CD4-positive, alpha-beta T cell treated with Interleukin-4 for 4 hours (primary cell): Measurements from ENCODE around the gene CA7.
"Not testable (repeated sequence)": the region's sequence is repeated elsewhere in the genome, so short reads cannot be mapped to it uniquely, and the experiment has no call there.

Source experiments
- DNase-seq: peaks from one replicate; pipeline ENCODE4 v3.0.0-alpha.2; 2020

Gene CA7

DNA sequence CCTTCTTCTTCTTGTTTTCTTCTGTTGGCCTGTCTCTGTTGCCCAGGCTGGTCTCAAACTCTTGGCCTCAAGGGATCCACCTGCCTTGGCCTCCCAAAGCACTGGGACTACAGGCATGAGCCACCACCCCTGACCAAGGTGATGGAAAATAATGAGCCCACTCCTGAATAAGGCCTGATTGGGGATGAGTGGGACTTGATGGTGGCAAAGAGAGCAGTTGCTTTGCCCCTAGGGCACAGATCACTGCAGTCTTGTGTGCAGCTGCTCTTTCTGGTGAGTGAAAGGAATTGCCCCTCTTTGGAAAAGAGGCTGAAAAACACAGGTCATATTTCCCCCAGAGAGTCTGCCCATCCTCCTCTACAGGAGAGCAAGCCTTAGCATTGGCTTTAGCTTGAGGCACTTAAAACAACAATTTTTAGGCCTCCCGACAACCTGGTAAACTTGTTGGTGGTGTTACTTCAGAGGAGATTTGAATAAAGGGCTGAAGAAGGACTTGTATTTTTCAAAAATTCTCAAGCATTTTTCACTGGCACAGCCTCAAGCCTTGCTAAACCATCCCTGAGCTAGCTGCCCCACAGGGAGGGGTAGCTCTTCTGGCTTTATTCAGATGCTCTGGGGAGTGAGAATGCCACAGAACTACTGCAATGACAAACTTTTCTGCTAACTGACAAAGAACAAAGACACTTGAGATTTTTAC lies 30.0 kb downstream of the CA7 start:
- DNase-seq: no peak

DNA sequence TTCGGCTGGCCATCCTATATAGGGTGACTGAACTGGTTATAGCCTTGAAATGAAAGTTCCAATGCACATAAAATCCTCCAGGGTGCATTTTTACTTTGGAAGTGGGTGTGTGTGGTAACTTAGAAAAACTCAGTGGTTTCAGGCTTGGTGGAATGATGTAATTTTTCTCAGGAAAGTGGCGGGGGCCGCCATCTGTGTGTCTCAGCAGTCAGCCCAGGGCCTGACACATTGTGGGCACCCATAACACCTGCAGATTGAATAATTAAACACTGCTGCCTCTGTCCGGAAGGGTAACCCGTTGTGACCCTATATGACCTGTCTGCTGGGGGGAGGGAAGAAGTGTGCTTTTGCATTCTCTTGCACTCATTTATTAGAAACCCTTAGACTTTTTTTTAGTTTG lies 33.9 kb downstream of the CA7 start:
- peak; percentile 46 for DNase-seq

DNA sequence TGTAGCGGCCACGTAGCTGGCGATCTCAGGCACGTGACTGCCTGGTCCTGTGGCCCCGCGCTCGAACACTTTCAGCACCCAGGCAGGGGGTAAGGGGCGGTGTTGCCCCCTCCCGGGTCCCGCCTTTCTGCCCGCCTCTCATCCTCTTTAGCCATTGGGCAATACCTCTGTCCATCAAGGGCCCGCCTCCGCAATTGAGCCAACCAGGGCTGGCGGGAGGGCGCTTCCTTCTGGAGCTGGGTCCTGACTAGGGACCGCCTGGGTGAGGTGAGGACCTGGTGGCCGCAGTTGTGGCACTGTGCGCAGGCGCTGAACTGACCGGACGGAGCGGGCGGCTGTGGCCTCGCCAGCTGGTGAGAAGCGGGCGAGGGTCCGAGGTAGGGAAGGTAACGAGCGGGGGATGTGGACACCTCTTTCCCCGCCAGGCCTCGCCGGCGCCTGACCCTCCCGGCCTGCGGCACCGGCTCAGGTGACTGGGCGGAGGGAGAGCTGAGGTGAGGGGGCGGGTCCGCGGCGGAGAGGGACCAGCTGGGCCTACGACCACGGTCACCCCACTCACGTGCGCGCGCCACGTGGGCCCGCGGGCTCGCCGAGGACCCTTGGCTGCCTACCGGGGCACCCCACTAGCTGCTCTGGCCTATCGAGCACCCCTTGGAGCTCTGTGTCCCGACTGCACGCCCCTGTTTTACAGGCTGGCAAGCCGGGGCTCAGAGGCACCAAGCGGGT lies 36.2 kb downstream of the CA7 start, which contains the start of gene PDP2:
PDP2 (plus strand) TSS at position 228 of the 726 bp plus-strand sequence. CDS start 3,770 bp downstream, outside the sequence.
- DNase-seq: peak; percentile 92

DNA sequence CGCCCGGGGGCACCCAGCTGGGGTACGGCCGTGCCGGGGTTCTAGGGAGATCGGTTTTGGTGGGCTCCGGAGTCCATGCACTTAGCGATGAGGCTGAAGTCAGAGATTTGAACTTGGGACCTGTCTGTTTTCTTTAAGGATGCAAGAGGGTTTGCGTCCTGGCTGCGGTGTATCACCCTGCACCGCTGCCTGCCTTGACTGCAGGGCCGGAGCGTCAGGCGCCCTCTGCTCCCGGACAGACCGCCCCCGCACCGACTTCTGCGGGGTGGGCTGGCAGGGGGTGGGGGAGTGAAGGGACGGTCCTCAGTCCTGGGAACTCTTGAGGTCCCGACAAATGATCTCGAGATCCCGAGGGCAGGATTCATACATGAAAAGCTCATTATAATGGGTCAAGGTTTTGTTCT lies 36.8 kb downstream of the CA7 start:
- DNase-seq: no peak

DNA sequence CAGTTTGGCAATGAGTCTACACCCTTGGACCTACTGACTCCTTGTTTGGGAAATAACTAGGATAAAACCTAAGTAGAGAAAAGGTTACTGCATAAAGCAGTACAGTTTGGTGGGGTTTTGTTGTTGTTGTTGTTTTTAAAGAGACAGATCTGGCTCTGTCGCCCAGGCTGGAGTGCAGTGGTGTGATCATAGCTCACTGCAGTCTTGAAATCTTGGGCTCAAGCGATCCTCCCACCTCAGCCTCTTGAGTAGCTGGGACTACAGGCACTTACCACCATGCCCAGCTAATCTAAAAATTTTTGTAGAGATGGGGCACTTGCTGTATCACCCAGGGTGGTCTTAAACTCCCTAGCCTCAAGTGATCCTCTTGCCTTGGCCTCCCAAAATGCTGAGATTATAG lies 37.3 kb downstream of the CA7 start:
- no peak for DNase-seq

DNA sequence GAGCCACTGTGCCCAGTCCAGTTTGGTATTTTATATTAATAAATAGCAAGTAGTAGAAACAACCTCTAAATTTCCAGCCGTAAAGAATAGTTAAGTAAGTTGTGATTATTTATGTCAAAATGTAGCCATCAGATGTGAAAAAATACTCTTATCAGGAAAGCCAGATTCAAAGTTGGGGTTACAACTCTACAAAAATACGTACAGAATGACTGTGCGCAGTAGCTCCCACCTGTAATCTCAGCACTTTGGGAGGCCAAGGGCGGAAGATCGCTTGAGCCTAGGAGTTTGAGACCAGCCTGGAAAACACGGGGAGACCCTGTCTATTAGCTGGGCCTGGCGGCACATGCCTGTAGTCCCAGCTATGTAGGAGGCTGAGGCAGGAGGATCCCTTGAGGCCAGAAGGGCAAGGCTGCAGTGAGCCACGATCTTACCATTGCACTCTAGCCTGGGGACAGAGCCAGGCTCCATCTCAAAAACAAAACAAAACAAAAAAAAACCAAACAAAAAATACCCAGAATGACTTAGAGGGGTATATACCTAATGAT lies 37.8 kb downstream of the CA7 start:
- DNase-seq: no peak

DNA sequence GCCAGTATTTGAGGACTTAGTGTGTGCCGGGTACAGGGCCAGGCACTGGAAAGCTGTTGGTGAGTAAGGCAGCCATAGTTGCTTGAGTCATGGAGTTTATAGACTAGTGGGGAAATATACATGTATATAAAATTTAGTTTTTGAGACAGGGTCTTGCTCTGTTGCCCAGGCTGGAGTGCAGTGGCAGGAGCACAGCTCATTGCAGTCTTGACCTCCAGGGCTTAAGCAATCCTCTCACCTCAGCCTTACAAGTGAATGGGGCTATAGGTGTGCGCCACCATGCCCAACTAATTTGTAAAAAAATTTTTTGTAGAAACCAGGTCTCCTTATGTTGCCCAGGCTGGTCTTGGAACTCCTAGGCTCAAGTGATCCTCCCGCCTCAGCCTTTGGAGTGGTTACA lies 38.5 kb downstream of the CA7 start:
- no peak for DNase-seq

DNA sequence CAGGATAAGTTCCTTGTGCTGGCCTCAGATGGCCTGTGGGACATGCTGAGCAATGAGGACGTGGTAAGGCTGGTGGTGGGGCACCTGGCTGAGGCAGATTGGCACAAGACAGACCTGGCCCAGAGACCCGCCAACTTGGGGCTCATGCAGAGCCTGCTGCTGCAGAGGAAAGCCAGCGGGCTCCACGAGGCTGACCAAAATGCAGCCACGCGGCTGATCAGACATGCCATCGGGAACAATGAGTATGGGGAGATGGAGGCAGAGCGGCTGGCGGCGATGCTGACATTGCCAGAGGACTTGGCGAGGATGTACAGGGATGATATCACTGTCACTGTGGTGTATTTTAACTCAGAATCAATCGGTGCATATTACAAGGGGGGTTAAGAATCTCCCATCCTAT lies 41.3 kb downstream of the CA7 start:
- no peak for DNase-seq

DNA sequence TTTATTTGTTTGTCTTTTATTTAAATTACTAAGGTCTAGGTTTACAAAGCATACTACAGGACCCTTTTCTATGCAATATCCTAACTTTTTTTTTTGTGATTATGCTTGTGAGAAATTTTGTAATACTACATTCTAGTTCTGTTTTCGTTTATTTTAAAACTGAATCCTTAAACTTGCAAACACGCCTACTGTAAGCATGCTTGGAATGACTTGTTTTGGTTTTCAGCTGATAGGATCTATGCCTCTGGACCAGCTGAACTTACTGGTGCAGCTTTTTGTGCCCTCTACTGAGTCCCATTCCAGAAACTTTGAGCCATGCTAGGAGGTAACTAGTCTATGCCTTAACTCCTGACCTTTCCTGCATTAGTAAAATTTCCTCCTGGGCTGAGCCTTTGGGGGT lies 42.1 kb downstream of the CA7 start:
- no peak for DNase-seq

DNA sequence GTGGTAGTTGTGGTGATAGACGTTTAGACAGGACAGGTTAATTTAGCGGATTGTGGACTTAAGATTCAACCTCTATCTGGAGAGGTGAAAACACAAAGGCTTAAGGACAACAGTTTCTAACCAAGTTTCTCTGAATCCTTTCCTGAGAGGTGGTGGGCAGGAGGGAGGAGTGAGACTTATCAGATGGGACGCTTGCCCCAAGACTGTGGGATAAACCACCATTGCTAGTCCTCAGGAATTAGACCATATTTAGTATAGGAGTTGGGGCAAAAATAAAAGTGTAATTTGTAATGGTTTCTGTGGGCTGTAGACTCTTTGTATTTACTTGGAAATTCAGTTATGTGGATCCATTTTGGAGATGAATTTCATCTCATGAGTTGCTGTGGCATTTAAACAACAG lies 42.7 kb downstream of the CA7 start:
- DNase-seq: no peak

DNA sequence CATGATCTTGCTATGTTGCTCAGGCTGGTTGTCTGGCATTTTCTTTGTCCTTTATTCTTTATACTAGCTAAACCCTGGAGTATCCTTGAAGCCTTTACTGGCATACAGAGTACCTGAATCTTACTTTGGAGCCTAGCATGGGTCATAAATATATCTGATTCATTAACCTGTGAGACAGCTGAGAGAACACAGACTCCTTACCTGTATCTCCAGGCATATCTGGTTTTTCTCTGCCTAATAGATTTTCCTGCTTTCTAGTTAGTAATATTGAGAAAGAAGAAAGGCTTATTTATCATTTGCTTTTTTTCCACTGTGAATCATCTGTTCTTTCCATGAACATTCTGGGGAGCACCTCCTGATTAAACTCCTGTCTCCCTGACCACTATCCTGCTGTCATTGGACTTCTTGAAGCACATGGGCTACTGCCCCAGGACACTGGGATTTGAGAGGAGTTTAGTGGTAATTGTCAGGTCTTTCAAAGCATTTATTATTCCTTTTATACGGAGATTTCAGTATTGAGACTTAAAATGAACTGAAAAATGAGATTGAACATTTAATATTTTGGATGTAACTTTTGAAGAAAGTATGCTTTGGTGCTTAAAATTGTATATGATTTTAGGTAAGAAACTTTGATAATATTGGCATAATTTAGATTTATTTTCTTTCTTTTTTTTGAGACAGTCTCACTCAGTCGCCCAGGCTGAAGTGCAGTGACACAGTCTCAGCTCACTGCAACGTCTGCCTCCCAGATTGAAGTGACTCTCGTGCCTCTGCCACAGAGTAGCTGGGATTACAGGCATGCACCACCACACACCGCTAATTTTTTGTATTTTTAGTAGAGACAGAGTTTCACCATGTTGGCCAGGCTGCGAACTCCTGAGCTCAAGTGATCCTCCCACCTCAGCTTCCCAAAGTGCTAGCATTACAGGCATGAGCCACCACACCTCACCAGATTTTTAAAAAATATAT lies 44.7 kb downstream of the CA7 start:
- no peak for DNase-seq

DNA sequence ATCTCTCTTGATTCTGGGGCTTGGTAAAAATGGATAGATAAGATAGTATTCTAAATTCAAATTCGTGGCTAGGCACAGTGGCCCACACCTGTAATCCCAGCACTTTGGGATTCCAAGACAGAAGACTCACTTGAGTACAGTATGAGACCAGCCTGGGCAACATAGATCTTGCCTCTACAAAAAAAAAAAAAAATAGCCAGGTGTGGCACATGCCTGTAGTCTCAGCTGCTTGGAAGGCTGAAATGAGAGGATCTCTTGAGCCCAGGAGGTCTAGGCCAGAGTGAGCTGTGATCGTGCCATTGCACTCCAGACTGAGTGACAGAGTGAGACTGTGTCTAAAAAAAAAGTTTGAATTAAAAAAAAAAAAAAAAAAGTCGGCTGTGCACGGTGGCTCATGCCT lies 45.4 kb downstream of the CA7 start:
- DNase-seq: no peak

DNA sequence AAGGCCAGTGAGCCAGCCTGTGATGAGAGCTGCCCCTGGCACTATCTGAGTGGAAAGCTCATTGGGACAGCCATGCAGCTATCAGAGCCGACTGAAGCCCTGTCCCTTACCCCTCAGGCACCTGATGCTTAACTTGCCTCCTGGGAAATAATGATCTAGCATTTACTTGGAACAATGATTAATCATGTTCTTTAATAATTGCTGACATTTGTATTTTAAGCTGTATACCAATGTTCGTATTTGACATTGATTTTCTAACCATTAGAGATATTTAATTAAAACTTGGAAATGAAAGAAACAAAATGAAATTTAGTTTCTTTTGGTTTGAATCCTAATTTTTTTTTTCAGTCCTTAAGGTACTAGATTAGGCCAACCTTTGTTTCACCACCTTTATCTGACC lies 46.6 kb downstream of the CA7 start:
- DNase-seq: no peak

DNA sequence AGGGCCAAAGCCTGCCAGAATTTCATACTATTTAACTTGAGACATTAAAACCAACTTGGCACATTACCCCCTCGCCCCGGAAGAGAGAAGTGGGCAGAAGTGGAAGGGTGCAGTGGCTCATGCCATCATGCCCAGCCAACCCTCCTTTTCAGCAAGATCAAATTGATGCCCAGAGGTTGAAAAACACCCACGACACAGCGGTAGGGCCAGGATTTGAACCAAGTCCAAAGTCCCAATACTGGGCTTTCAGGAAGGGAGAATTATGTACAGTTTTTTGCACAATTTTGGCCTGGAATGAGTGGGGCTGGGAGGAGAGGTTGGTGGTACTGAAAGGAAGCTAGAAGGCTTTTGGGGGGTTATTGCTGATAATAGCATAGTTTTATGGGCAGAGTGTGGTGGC lies 47.1 kb downstream of the CA7 start:
- no peak for DNase-seq

DNA sequence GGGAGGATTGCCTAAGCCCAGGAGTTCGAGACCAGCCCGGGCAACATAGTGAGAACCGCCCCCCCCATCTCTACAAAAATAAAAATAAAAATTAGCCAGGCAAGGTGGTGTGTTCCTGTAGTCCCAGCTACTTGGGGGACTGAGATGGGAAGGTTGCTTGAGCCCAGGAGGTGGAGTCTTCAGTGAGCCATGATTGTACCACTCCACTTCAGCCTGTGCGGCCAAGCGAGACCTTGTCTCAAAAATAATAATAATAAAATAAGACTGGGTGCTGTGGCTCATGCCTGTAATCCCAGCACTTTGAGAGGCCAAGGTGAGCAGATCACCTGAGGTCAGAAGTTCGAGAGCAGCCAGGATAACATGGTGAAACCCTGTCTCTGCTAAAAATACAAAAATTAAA lies 47.6 kb downstream of the CA7 start:
- no peak for DNase-seq

DNA sequence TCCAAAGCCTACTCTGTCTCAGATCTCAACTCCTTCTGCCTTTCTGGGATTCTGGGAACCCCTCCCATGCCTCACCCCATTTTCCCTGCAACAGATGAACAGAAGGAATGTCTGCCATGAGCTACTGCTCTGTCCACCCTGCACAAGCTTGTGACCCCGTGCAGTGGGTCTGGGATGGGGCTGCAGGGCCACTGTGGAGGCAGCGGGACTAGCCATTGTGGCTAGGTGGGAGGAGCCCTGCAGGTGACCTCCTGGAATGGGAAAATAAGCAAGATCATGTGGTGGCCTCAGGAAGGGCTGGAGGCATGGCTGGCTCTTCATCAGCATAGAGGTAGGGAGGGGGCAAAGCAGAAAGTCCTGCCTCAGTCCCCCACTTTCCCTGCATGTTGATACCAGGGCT lies 49.8 kb downstream of the CA7 start:
- DNase-seq: no peak

DNA sequence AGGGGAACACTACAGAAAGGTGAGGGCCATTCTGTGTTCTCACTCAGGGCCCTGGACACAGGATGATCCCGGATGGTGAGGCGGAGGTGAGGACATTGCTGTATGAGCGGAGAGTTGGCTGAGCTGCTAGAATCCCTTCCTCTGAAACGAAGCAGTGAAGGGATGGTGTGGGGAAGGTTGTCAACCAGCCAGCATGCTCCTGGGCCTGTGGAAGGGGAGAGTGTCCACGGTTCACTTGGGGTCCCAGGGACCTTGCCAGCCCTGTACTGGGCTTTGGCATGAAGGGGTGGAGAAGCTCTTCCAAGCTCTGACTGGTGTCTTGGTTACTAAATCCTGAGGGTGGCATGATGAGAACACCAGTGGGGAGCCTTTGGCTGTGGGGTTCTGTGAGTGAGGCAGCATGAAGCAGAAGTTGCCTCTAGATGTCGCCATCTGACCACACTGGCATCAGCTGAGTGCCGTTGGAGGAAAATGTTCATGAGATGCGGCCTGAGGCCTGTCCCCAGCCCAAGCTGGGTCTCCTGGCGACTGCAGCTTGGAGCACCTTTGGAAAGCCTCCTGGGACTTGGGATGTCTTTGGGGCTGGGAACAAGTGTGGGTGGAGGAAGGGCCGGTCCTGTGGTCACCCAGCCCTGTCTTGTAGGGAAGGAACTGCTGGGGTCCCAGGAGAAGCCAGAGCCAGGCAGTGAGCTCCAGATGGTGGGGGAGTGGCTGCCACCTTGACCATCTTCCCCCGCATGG lies 50.9 kb downstream of the CA7 start:
- peak; percentile 56 for DNase-seq

DNA sequence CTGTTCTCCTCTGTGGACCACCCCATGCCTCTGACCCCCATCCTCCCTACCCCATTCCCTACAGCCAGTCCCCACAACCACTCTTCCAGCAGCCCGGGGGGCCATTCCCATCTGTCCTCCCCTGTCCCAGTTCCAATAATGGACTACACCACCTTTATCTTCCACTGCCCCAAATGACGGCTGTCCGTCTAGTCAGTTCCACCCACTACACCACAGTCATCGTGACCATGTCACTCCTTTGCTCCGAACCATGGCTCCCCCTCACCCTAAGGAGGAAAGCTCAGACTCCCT lies 51.4 kb downstream of the CA7 start:
- DNase-seq: no peak

DNA sequence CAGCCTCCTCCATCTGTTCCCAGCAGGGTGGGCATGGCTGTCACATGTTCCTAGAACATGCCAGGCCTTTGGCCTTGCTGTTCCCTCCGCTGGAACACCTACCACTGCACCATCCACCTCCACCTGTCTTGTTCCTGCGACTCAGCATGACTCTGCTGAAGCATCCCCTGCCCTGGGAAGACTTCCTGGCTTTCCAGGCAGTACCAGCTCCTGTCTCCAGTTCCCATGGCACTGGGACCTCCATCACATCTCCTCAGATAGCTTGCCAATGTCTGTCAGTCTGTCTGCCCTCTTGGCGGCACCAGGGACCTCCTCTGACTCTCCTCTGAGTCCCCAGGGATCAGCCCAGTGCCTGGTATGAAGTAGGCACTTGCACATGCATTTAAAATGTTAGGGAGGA lies 51.8 kb downstream of the CA7 start:
- DNase-seq: no peak

DNA sequence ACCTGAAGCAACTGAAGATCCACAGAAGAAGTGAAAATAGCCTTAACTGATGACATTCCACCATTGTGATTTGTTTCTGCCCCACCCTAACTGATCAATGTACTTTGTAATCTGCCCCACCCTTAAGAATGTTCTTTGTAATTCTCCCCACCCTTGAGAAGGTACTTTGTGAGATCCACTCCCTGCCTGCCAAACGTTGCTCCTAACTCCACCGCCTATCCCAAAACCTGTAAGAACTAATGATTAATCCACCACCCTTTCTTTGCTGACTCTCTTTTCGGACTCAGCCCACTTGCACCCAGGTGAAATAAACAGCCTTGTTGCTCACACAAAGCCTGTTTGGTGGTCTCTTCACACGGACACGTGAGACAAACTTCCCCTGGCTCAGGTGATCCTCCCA lies 52.5 kb downstream of the CA7 start:
- not testable (repeated sequence) for DNase-seq

DNA sequence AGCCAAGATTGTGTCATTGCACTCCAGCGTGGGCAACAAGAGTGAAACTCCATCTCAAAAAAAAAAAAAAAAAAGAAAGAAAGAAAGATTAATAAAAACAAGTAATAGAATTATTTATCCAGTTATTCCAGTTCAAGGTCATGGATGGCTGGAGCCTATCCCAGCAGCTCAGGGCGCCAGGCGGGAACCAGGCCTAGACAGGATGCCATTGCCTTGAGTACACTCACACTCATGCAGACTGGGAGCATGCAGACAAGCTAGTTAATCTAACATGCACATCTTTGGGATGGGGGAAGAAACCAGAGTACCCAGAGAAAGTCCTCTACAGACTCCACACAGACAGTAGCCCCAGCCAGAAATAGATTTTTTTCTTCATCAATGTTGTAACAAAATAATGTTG lies 54.0 kb downstream of the CA7 start:
- no peak for DNase-seq

DNA sequence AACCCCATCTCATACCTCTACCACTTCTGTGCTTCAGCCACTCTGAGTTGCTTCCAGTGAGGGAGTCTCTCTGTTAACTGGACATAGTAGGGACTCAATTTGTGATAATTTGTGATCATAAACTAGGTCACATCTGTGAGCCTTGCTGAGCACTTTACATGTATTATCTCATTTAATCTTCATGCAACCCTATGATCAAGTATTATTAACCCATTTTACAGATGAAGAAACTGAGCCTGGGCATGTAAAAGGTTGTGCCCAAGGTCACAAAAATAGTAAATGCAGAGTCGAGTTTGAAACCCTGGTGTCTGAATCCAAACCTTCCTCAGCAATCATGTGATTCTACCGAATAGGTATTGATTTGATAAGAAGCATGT lies 54.7 kb downstream of the CA7 start:
- DNase-seq: no peak
